ENCODE measurements around the gene SPAG6.

GRCh38 chr10:22434521-22434920 lies 89.2 kb downstream of the SPAG6 start:
- no peak for TF ChIP-seq CTCF (IDR thresholded peaks at IDR 0.05)
- no peak for TF ChIP-seq POLR2A (IDR thresholded peaks at IDR 0.05)
- TF ChIP-seq EP300 (IDR thresholded peaks at IDR 0.05) = no peak

Data from tibial nerve (tissue), 4 donors.